K562 (cell line): Measurements from ENCODE around the gene BCAS3.

Experiments
- CEBPG ChIP-seq, 3 experiments: fragments of 200-800 bp in 1 of 3; sonication (Bioruptor generic) in 1 of 3; sonication (generic) in 1 of 3; formaldehyde crosslinking in 1 of 3; IDR thresholded peaks in 2 of 3; conservative IDR thresholded peaks in 1 of 3; 2 replicates each; pipeline versions ENCODE4 v1.6.1 to v1.8.0; 2016 to 2022; ENCODE audit warnings: missing compliant biosample characterization in 2 of 3, missing genetic modification characterization in 2 of 3, mild to moderate bottlenecking in 1 of 3, missing genetic modification reagents in 1 of 3
- GABPA ChIP-seq: fragments of 200-800 bp; sonication (Bioruptor generic); conservative IDR thresholded peaks from 2 replicates; pipeline ENCODE4 v1.6.1; 2016; ENCODE audit warnings: low read depth, missing genetic modification characterization, missing compliant biosample characterization
- TF ChIP-seq, protein P1 (sequence below): fragments of 250-450 bp; sonication (Bioruptor Pico); IDR thresholded peaks from 2 replicates; pipeline ENCODE4 v1.8.0; 2021; ENCODE audit warnings: mild to moderate bottlenecking, moderate library complexity

DNA sequence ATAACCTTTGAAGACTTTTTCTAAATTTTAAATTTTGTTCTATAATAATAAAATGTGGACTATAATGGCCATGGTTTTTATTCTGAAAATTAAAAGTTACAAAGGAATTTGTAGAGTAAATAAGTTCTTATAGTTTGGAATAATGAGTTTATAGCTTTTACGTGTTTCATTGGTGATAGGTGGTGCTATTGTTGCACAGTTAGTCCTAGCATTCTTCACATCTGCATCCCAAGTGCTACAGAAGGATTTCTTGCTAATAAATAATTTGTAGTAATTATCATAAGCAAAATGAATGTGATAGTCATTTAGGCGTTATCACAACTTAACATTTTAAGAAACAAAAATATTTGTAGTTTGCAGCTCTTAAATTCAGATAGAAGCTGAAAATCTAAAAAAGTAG, 67.9 kb downstream of the BCAS3 start:
- TF ChIP-seq GABPA (tag), result no peak
- TF ChIP-seq, protein P1, sequence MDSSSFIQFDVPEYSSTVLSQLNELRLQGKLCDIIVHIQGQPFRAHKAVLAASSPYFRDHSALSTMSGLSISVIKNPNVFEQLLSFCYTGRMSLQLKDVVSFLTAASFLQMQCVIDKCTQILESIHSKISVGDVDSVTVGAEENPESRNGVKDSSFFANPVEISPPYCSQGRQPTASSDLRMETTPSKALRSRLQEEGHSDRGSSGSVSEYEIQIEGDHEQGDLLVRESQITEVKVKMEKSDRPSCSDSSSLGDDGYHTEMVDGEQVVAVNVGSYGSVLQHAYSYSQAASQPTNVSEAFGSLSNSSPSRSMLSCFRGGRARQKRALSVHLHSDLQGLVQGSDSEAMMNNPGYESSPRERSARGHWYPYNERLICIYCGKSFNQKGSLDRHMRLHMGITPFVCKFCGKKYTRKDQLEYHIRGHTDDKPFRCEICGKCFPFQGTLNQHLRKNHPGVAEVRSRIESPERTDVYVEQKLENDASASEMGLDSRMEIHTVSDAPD (CRISPR knock-in tag), result no peak
- TF ChIP-seq CEBPG (CRISPR knock-in tag; IDR thresholded peaks at IDR 0.05), result no peak
- no peak for TF ChIP-seq CEBPG (tag; conservative IDR thresholded peaks at IDR 0.05 in 1 of 2, IDR thresholded peaks at IDR 0.05 in 1 of 2)
